ENCODE results near the gene GPR26. TPM values are rescaled to one million over a fixed set of nuclear protein-coding genes. Genes with fewer than 3 reads are reported as not detected.

GPR26 gene
- total and polyA plus RNA-seq, 2 experiments from 2014 or later: not detected

DNA sequence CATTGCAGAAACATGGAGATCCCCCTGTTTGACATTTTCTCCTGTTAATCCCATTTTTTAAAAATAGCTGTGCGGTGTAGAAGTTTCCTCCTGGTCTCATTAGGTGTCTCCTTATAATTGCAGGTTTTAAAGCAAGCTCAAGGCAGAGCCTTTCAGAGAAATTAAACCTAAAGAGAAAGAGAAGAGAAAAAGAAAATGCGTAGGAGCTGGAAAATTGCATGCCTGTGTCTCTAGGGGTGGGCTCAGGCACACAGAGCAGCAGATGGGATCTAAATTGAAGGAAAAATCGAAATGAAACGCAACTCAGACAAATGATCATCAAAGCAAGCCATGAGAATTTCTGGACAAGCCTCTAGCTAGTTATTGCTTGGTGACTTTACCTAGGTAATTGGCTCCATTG, 40.1 kb downstream of the GPR26 start:
- no peak for DNase-seq
- H3K4me2 ChIP-seq (ENCODE audit: unreplicated experiment): no peak overlapping the region
- no peak overlapping the region for H3K9ac ChIP-seq
- no peak overlapping the region for H3K4me3 ChIP-seq
- H3K27ac ChIP-seq: no peak overlapping the region
- no peaks in the 10 kb centered on the region for H3K4me1 ChIP-seq (ENCODE audit: insufficient read depth)
- no peaks in the 10 kb centered on the region for H3K36me3 ChIP-seq (ENCODE audit: low read depth)
- in situ Hi-C loops (cut with MboI): no loop called here
- no peaks in the 10 kb centered on the region for H3K9me3 ChIP-seq (ENCODE audit: low read depth)
- no peaks in the 10 kb centered on the region for H3K79me2 ChIP-seq (ENCODE audit: insufficient read depth)
- no peak overlapping the region for H2AFZ ChIP-seq
- no peaks in the 10 kb centered on the region for H3K9me2 ChIP-seq (ENCODE audit: insufficient read depth)
- H4K20me1 ChIP-seq (ENCODE audit: insufficient read depth): no peaks in the 10 kb centered on the region
- WGBS, 2 experiments (ENCODE audit: low coverage in 1 of 2, low lambda C conversion rate in 2 of 2, missing lambda C conversion rate in 2 of 2): 25 to 31% methylated on average over 4 of the region's 4 CpGs
- H3F3A ChIP-seq (ENCODE audit: insufficient read depth): no peaks in the 10 kb centered on the region
- no peaks in the 10 kb centered on the region; the same call in 1 of the 2 replicates for H3K27me3 ChIP-seq (replicated peaks; ENCODE audit: insufficient read depth)
- no peak for TF ChIP-seq EZH2 (IDR thresholded peaks at IDR 0.05; ENCODE audit: insufficient read depth, poor library complexity, severe bottlenecking)
- no peak for TF ChIP-seq EZH2phosphoT487 (IDR thresholded peaks at IDR 0.05; ENCODE audit: insufficient read depth, low read depth)

DNA sequence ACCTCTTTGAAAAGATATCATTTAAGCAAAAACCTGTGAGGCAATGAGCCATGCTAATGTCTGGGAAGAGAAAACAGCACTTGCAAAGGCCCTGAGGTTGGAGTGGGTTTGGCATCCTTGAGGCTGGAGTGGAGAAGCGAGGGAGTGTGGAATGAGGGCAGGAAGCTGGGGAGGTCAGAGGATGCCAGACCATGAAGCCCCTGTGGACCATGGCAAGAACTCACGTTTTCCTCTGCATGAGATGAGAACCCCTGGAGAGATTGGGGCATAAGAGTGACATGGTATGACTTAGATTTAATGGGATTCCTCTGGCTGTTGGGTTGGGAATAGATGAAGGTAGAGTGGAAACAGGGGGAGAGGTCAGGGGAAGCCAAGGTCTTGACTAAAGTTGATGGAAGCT, 49.4 kb downstream of the GPR26 start:
- H3K9me3 ChIP-seq (ENCODE audit: low read depth): no peaks in the 10 kb centered on the region
- no peak overlapping the region for H3K4me2 ChIP-seq (ENCODE audit: unreplicated experiment)
- H3K36me3 ChIP-seq (ENCODE audit: low read depth): no peaks in the 10 kb centered on the region
- no peaks in the 10 kb centered on the region for H4K20me1 ChIP-seq (ENCODE audit: insufficient read depth)
- H3K4me3 ChIP-seq: no peak overlapping the region
- TF ChIP-seq EZH2 (IDR thresholded peaks at IDR 0.05; ENCODE audit: insufficient read depth, poor library complexity, severe bottlenecking): no peak
- TF ChIP-seq EZH2phosphoT487 (IDR thresholded peaks at IDR 0.05; ENCODE audit: insufficient read depth, low read depth): no peak
- H3K27ac ChIP-seq: no peak overlapping the region
- H2AFZ ChIP-seq: no peak overlapping the region
- H3K9me2 ChIP-seq (ENCODE audit: insufficient read depth): no peaks in the 10 kb centered on the region
- H3K4me1 ChIP-seq (ENCODE audit: insufficient read depth): no peaks in the 10 kb centered on the region
- no peak for DNase-seq
- WGBS, 2 experiments (ENCODE audit: low coverage in 1 of 2, low lambda C conversion rate in 2 of 2, missing lambda C conversion rate in 2 of 2): 15 to 16% methylated on average over 2 of the region's 2 CpGs
- no peak overlapping the region for H3K9ac ChIP-seq
- in situ Hi-C loops (cut with MboI): no loop called here
- no peaks in the 10 kb centered on the region for H3F3A ChIP-seq (ENCODE audit: insufficient read depth)
- no peaks in the 10 kb centered on the region for H3K79me2 ChIP-seq (ENCODE audit: insufficient read depth)
- no peaks in the 10 kb centered on the region for H3K27me3 ChIP-seq (replicated peaks; ENCODE audit: insufficient read depth)

DNA sequence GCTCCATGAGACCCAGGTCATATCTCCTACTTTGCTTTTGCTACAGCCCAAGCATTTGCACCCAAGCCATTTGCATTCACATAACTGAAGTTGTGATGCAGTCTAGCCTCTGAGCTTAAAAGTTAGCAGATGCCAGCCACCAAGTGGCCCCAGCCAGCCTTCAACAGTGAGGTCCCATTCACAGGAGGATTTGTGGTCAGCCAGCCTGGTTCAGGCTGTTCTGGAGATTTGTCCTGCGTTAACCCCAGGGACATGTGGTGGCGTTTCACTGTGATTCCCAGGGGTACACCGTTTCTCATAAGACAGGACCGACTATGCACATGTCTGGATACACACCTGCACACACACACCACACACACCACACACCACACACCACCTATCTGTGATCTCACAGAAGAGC, 51.2 kb downstream of the GPR26 start:
- WGBS, 2 experiments (ENCODE audit: low coverage in 1 of 2, low lambda C conversion rate in 2 of 2, missing lambda C conversion rate in 2 of 2): 56 to 58% methylated on average over 4 of the region's 4 CpGs

DNA sequence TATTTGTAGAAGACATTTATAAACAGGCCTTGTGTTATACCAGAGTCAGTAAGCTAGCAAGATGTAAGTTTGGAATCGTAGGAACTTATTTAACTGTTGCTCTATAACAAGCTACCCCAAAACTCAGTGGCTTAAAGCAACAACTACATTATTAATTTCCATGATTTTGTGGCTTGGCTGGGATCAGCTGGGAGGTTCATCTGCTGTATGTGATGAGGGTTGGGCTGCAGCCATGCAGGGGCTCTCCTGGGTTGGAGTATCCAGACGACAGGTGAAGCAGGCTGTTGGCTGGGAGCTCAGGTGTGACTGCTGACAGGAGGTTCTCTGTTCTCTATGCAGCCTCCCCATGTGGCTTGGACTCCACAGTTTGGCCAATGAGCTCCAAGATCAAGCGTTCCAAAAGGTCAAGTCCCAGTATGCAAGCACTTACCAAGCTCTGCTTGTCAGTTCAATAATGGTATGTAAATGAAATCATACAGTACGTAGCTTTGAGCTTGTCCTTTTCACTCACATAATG, 52.4 kb downstream of the GPR26 start:
- Histone ChIP-seq H3K27me3 (replicated peaks; ENCODE audit: insufficient read depth) (0 out of 2 replicates have a peak, but pooled peaks cover 6% of the 10 kb centered on the region), H3F3A (ENCODE audit: insufficient read depth) (no peaks in the 10 kb centered on the region), H3K9me3 (ENCODE audit: low read depth) (no peaks in the 10 kb centered on the region), H3K36me3 (ENCODE audit: low read depth) (no peaks in the 10 kb centered on the region), H3K4me1 (ENCODE audit: insufficient read depth) (no peaks in the 10 kb centered on the region), H3K4me3 (no peak overlapping the region), H3K9ac (no peak overlapping the region), H4K20me1 (ENCODE audit: insufficient read depth) (no peaks in the 10 kb centered on the region), H3K9me2 (ENCODE audit: insufficient read depth) (no peaks in the 10 kb centered on the region), H3K79me2 (ENCODE audit: insufficient read depth) (no peaks in the 10 kb centered on the region), H2AFZ (no peak overlapping the region), H3K4me2 (ENCODE audit: unreplicated experiment) (no peak overlapping the region), H3K27ac (no peak overlapping the region)
- TF ChIP-seq EZH2 (IDR thresholded peaks at IDR 0.05; ENCODE audit: insufficient read depth, poor library complexity, severe bottlenecking): no peak
- no peak for TF ChIP-seq EZH2phosphoT487 (IDR thresholded peaks at IDR 0.05; ENCODE audit: insufficient read depth, low read depth)
- 13 to 23% methylated on average over 4 of the region's 4 CpGs for WGBS, 2 experiments (ENCODE audit: low coverage in 1 of 2, low lambda C conversion rate in 2 of 2, missing lambda C conversion rate in 2 of 2)
- DNase-seq: no peak
- in situ Hi-C loops (cut with MboI): no loop called here

More for the DNA sequence above, 51.2 kb downstream of the GPR26 start:
- Histone ChIP-seq H3K27me3 (replicated peaks; ENCODE audit: insufficient read depth) (0 out of 2 replicates have a peak, but pooled peaks cover 6% of the 10 kb centered on the region), H3F3A (ENCODE audit: insufficient read depth) (no peaks in the 10 kb centered on the region), H2AFZ (no peak overlapping the region), H3K4me1 (ENCODE audit: insufficient read depth) (no peaks in the 10 kb centered on the region), H3K9ac (no peak overlapping the region), H3K27ac (no peak overlapping the region), H3K4me2 (ENCODE audit: unreplicated experiment) (no peak overlapping the region), H3K36me3 (ENCODE audit: low read depth) (no peaks in the 10 kb centered on the region), H3K9me3 (ENCODE audit: low read depth) (no peaks in the 10 kb centered on the region), H3K79me2 (ENCODE audit: insufficient read depth) (no peaks in the 10 kb centered on the region), H3K4me3 (no peak overlapping the region), H4K20me1 (ENCODE audit: insufficient read depth) (no peaks in the 10 kb centered on the region), H3K9me2 (ENCODE audit: insufficient read depth) (no peaks in the 10 kb centered on the region)
- in situ Hi-C loops (cut with MboI): no loop called here
- no peak for DNase-seq
- TF ChIP-seq EZH2 (IDR thresholded peaks at IDR 0.05; ENCODE audit: insufficient read depth, poor library complexity, severe bottlenecking) (no peak), EZH2phosphoT487 (IDR thresholded peaks at IDR 0.05; ENCODE audit: insufficient read depth, low read depth) (no peak)

DNA sequence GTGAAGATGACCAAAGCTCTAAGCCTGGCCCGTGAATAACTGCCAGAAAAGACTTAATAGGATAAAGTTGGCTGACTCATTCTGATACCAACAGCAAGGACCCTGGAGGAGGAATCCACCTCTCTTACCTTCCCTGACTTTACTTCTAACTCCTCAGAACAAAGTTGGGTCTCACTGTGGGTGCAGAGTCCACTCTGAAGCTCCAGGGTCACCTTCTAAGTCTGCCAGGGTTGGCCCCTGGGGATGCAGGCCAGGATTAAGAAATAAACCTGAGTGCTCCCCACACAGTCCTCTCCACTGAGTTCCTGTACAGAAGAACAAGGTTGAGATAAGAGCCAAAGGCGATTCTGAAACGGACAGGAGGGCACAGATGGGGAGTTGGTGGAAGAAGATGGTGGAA, 54.4 kb downstream of the GPR26 start:
- no peak overlapping the region for H3K4me3 ChIP-seq
- H3F3A ChIP-seq (ENCODE audit: insufficient read depth): no peaks in the 10 kb centered on the region
- H3K9me2 ChIP-seq (ENCODE audit: insufficient read depth): no peaks in the 10 kb centered on the region
- no peaks in the 10 kb centered on the region for H3K36me3 ChIP-seq (ENCODE audit: low read depth)
- no peak for DNase-seq
- no peak overlapping the region for H3K9ac ChIP-seq
- no peak overlapping the region for H3K27ac ChIP-seq
- TF ChIP-seq EZH2phosphoT487 (IDR thresholded peaks at IDR 0.05; ENCODE audit: insufficient read depth, low read depth): no peak
- no peak for TF ChIP-seq EZH2 (IDR thresholded peaks at IDR 0.05; ENCODE audit: insufficient read depth, poor library complexity, severe bottlenecking)
- no peak overlapping the region for H2AFZ ChIP-seq
- in situ Hi-C loops (cut with MboI): no loop called here
- 0 out of 2 replicates have a peak, but pooled peaks cover 6% of the 10 kb centered on the region for H3K27me3 ChIP-seq (replicated peaks; ENCODE audit: insufficient read depth)
- no peaks in the 10 kb centered on the region for H3K4me1 ChIP-seq (ENCODE audit: insufficient read depth)
- 44 to 48% methylated on average over 3 of the region's 3 CpGs for WGBS, 2 experiments (ENCODE audit: low coverage in 1 of 2, low lambda C conversion rate in 2 of 2, missing lambda C conversion rate in 2 of 2)
- H3K4me2 ChIP-seq (ENCODE audit: unreplicated experiment): no peak overlapping the region
- H4K20me1 ChIP-seq (ENCODE audit: insufficient read depth): no peaks in the 10 kb centered on the region
- H3K79me2 ChIP-seq (ENCODE audit: insufficient read depth): no peaks in the 10 kb centered on the region
- H3K9me3 ChIP-seq (ENCODE audit: low read depth): no peaks in the 10 kb centered on the region

Measured in GM23248 (cell line).